ENCODE measurements around the gene MEGF8. TPM values are rescaled to one million over a fixed set of nuclear protein-coding genes. Genes with fewer than 3 reads are reported as not detected.

The MEGF8 gene
- total and polyA plus RNA-seq, 9 of the 15 experiments (the other 6 are each of a cell fraction or from before 2014, with no cell fraction given), result 0.28 to 13.1 (median 3.0) TPM

- TF ChIP-seq HMBOX1 (IDR thresholded peaks at IDR 0.05) (no peak), TFAP4 (CRISPR knock-in tag; IDR thresholded peaks at IDR 0.05; ENCODE audit: borderline replicate concordance) (peak; percentile 36; the same call in 1 of the 2 replicates), MXD1 (CRISPR knock-in tag; IDR thresholded peaks at IDR 0.05; ENCODE audit: borderline replicate concordance, poor library complexity, severe bottlenecking) (no peak), HLTF (IDR thresholded peaks at IDR 0.05) (0 out of 2 replicates have a peak, but pooled peaks have one; percentile 19), SUPT5H (IDR thresholded peaks at IDR 0.05) (no peak), ZBTB26 (CRISPR knock-in tag; IDR thresholded peaks at IDR 0.05) (peak; percentile 50; the same call in 1 of the 2 replicates), LARP7 (IDR thresholded peaks at IDR 0.05) (0 out of 2 replicates have a peak, but pooled peaks have one; percentile 69), ARID2 (IDR thresholded peaks at IDR 0.05) (peak; percentile 7; the same call in 1 of the 2 replicates), GATAD2B (IDR thresholded peaks at IDR 0.05; ENCODE audit: borderline replicate concordance) (no peak), THRB (CRISPR knock-in tag; conservative IDR thresholded peaks at IDR 0.05) (peak; percentile 79; the same call in 1 of the 2 replicates), ERF (CRISPR knock-in tag; IDR thresholded peaks at IDR 0.05) (0 out of 2 replicates have a peak, but pooled peaks have one; percentile 21), HDAC2 (IDR thresholded peaks at IDR 0.05) (no peak), ZFP1 (CRISPR knock-in tag; IDR thresholded peaks at IDR 0.05) (no peak), ZNF445 (CRISPR knock-in tag; IDR thresholded peaks at IDR 0.05; ENCODE audit: low read depth) (no peak), ZNF175 (CRISPR knock-in tag; IDR thresholded peaks at IDR 0.05; ENCODE audit: low read depth) (no peak), RBM22 (IDR thresholded peaks at IDR 0.05; ENCODE audit: low read depth, low read length, poor library complexity, severe bottlenecking) (peak; percentile 37), NFRKB (IDR thresholded peaks at IDR 0.05; ENCODE audit: low read depth) (0 out of 2 replicates have a peak, but pooled peaks have one; percentile 41), ZHX1 (conservative IDR thresholded peaks at IDR 0.05; ENCODE audit: low read length) (no peak), THAP7 (CRISPR knock-in tag; IDR thresholded peaks at IDR 0.05) (0 out of 2 replicates have a peak, but pooled peaks have one; percentile 42), SRSF1 (IDR thresholded peaks at IDR 0.05; ENCODE audit: low read depth, low read length) (no peak)
These were observed 40.7 kb upstream of the MEGF8 start (continued) for GRCh38 chr19:42284591-42285341.

All from K562 (cell line).